Astrocyte of the spinal cord (primary cell): ENCODE results near the gene MED15.
"Not testable (repeated sequence)": the region's sequence is repeated elsewhere in the genome, so short reads cannot be mapped to it uniquely, and the experiment has no call there.

Experiments
- DNase-seq: peaks from one replicate; pipeline ENCODE4 v3.0.0; 2011; ENCODE audit warnings: low read depth, low spot score
- H3K4me3 ChIP-seq: 2 replicates; pipeline ENCODE4 v1.5.1; 2011; ENCODE audit warnings: low read depth, mild to moderate bottlenecking, low read length, moderate library complexity
- in situ Hi-C: cut with HindIII; loops from 2 replicates; pipeline ENCODE4 v1.10.0; 2017; ENCODE audit warnings: low sequenced_read_pairs
- TF ChIP-seq, protein P1 (sequence below): IDR thresholded peaks from 2 replicates; pipeline ENCODE4 v1.5.1; 2012; ENCODE audit warnings: low read depth, mild to moderate bottlenecking, low read length, inconsistent platforms

Gene MED15

DNA sequence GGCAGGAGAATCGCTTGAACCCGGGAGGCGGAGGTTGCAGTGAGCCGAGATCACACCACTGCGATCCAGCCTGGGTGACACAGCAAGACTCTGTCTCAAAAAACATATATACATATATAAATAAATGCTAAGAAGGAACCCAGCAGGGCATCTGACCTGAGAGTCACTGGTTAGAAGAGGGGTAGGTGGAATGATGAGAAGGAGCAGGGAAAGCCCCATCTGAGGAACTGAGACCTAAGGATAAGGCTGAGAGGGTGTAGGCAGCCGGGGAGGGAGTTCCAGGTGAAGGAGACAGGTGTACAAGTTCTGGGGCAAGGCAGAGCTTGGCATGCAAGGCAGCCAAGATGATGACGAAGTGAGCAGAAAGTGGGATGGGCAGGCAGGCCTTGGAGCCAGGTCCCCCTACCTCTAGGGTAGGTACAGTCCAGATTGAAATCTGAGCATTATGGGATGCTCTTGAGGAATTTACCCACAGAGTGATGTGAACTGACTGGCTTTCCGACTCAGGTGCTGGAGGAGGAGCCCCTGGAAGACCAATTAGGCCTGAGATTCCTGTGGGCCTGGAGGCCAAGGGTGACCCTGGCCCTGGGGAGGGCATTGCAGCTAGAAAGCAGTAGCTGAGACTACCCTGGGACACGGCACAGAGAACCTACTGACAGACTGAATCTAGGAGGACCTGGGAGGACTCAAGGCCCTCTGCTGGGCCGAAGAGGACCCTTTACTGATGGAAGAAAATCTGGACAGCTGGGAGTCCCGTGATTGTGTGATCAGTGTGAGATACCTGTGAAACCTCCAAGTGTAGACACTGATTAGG lies 34.6 kb upstream of the MED15 start:
- TF ChIP-seq, protein P1, sequence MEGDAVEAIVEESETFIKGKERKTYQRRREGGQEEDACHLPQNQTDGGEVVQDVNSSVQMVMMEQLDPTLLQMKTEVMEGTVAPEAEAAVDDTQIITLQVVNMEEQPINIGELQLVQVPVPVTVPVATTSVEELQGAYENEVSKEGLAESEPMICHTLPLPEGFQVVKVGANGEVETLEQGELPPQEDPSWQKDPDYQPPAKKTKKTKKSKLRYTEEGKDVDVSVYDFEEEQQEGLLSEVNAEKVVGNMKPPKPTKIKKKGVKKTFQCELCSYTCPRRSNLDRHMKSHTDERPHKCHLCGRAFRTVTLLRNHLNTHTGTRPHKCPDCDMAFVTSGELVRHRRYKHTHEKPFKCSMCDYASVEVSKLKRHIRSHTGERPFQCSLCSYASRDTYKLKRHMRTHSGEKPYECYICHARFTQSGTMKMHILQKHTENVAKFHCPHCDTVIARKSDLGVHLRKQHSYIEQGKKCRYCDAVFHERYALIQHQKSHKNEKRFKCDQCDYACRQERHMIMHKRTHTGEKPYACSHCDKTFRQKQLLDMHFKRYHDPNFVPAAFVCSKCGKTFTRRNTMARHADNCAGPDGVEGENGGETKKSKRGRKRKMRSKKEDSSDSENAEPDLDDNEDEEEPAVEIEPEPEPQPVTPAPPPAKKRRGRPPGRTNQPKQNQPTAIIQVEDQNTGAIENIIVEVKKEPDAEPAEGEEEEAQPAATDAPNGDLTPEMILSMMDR: no peak
- no peak for DNase-seq
- in situ Hi-C loops: no loop called here
- no peak overlapping the region for H3K4me3 ChIP-seq

DNA sequence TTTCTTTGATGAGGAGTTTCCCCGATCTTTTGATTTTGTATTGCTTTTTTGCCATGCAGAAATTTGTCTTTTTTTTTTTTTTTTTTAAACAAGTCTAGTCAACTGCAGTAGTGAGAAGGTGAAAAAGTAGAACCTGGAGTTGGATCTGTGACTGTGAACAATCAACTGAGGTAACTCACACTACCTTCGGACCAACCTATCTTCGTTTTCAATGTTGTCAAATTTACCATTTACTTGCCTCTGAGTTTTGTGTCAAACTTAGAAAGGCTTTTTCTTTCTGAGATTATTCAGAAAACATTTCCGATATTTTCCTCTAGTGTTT lies 32.3 kb upstream of the MED15 start:
- TF ChIP-seq, protein P1: no peak
- no peak overlapping the region for H3K4me3 ChIP-seq

DNA sequence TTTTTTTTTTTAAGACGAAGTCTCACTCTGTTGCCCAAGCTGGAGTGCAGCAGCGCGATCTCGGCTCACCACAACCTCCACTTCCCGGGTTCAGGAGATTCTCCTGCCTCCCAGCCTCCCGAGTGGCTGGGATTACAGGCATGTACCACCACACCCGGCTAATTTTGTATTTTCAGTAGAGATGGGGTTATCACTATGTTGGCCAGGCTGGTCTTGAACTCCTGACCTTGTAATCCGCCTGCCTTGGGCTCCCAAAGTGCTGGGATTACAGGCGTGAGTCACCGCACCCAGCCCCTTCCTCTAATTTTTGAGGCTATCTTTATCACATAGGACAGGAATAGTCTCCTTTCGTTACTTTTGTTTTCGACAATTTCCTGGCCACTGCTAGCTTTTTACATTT lies 31.8 kb upstream of the MED15 start:
- in situ Hi-C loops, DNase-seq, H3K4me3 ChIP-seq: not testable (repeated sequence)

More for the DNA sequence above, 32.3 kb upstream of the MED15 start:
- no peak for DNase-seq
- in situ Hi-C loops: no loop called here

DNA sequence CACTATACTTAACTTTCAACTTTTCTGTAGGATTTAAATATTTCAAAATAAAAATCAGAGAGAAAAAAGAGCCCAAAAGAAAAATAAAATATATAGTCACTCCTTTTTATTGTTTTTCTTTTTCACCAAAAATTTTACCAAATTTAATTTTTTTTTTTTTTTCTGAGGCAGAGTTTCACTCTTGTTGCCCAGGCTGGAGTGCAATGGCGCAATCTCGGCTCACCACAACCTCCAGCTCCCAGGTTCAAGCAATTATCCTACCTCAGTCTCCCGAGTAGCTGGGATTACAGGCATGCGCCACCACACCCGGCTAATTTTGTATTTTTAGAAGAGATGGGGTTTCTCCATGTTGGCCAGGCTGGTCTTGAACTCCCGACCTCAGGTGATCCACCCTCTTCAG lies 29.4 kb upstream of the MED15 start:
- H3K4me3 ChIP-seq, in situ Hi-C loops, DNase-seq: not testable (repeated sequence)

DNA sequence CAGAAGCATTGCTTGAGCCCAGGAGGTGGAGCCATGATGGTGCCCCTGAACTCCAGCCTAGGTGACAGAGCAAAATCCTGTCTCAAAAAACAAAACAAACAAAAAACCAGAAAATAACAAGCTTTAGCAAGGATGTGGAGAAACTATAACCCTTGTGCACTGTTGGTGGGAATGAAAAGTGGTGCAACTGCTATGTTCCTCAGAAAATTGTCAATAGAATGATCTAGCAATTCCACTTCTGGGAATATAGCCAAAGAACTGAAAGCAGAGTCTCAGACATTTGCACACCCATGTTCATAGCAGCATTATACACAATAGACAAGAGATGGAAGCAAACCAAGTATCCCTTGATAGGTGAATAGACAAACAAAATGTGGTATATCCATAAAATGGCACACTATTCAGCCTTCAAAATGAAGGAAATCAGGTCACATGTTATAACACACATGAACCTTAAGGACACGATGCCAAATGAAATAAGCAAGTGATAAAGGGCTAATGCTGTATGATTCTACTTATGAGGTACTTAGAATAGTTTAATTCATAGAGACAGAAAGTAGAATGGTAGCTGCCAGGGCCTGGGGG lies 27.7 kb upstream of the MED15 start:
- no peak overlapping the region for H3K4me3 ChIP-seq
- in situ Hi-C loops: no loop called here
- TF ChIP-seq, protein P1: no peak
- peak; percentile 6 for DNase-seq

DNA sequence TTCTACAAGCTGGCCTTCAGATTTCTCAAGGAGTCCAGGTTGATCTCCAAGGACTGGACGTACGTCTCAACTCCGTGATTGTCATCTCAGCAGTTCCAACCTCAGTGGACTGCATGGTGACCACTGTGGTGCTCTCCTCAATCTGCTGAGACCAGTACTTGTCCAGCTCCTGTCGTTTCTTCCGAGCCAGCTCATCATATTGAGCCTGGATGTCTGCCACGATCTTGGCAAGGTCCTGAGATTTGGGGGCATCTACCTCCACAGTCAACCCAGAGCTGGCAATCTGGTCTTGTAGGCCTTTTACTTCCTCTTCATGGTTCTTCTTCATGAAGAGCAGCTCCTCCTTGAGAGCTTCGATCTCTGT lies 24.3 kb upstream of the MED15 start:
- DNase-seq, in situ Hi-C loops, H3K4me3 ChIP-seq: not testable (repeated sequence)

DNA sequence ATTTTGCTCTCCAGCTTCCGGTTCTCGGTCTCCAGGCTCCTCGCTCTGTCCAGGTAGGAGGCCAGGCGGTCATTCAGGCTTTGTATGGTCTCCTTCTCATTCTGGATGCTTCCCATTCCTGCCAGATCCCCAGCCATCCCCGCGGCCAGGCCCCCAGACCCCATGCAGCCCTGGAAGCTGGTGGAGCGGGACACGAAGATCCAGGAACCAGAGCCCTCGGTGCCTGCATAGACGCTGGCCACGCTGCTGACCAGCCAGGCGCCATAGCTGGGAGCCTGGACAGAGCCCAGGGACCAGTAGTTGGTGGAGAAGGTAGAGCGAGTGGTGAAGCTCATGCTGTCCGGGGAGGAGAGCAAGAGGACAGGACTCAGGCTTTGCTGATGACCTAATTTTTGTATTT lies 23.6 kb upstream of the MED15 start:
- no peak overlapping the region for H3K4me3 ChIP-seq
- in situ Hi-C loops: no loop called here
- DNase-seq: no peak
- TF ChIP-seq, protein P1: no peak

DNA sequence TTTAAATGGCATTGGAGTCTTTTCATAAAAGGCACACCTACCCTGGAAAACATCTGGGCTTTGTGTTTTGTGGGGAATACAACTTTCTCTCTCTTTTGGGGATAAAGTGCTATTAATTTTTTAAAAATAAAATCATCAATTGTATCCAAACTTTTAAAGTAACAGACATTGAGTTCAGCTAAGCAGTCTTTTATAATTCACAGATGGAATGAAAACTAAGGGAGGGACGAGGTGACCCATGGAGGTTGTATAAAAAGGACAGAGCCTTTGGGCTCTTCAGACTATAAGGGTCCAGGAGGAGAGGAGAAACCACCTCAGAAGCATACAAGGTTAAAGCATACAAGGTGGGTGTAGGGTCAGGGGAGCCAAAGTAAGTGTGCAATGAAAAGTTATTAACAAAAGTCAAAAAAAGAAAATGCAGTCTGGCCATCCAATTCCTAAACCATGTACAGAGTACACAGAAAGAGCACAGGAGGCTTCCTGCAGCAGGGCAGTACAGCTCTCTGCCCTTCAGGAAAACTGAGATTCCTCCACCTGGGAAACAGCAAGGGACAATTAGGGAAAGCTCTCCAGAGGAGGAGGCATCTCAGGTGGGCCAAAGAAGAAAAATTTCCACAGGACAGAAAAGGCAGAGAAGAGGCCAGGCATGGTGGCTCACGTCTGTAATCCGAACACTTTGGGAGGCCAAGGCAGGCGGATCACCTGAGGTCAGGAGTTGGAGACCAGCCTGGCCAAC lies 22.3 kb upstream of the MED15 start:
- TF ChIP-seq, protein P1: no peak
- in situ Hi-C loops: no loop called here

More for the DNA sequence above, 22.3 kb upstream of the MED15 start:
- DNase-seq: no peak
- H3K4me3 ChIP-seq: no peak overlapping the region
